ENCODE data around the gene SUGP2.

The SUGP2 gene

GRCh38 chr19:19051478-19052213 is 18.3 kb upstream of the SUGP2 start:
- no peak for DNase-seq
- Mint-ChIP-seq H3K27me3 (no peaks in the 10 kb centered on the region), H3K27ac (peak overlapping the region in 1 of 2 donors; percentile 76), H3K9me3 (no peaks in the 10 kb centered on the region), H3K4me1 (no peaks in the 10 kb centered on the region), H3K4me3 (no peak overlapping the region)
- no peak for ATAC-seq

GRCh38 chr19:19050731-19051130 is 17.4 kb upstream of the SUGP2 start:
- H3K27ac Mint-ChIP-seq: no peak overlapping the region

GRCh38 chr19:19050104-19050503 is 16.8 kb upstream of the SUGP2 start:
- no peak overlapping the region for H3K27ac Mint-ChIP-seq
- no peaks in the 10 kb centered on the region for H3K27me3 Mint-ChIP-seq
- DNase-seq: no peak
- no peak for ATAC-seq
- no peaks in the 10 kb centered on the region for H3K4me1 Mint-ChIP-seq
- H3K9me3 Mint-ChIP-seq: no peaks in the 10 kb centered on the region
- H3K4me3 Mint-ChIP-seq: no peak overlapping the region

More at GRCh38 chr19:19050731-19051130, 17.4 kb upstream of the SUGP2 start:
- Mint-ChIP-seq H3K27me3 (no peaks in the 10 kb centered on the region), H3K4me3 (no peak overlapping the region), H3K4me1 (no peaks in the 10 kb centered on the region), H3K9me3 (no peaks in the 10 kb centered on the region)
- ATAC-seq (no peak), DNase-seq (no peak)

GRCh38 chr19:19049406-19049805 is 16.1 kb upstream of the SUGP2 start:
- Mint-ChIP-seq H3K27me3 (no peaks in the 10 kb centered on the region), H3K27ac (no peak overlapping the region), H3K4me3 (no peak overlapping the region), H3K9me3 (no peaks in the 10 kb centered on the region), H3K4me1 (no peaks in the 10 kb centered on the region)
- no peak for ATAC-seq
- no peak for DNase-seq

GRCh38 chr19:19043881-19044280 is 10.6 kb upstream of the SUGP2 start:
- H3K9me3 Mint-ChIP-seq: no peaks in the 10 kb centered on the region
- H3K27ac Mint-ChIP-seq: no peak overlapping the region
- H3K4me3 Mint-ChIP-seq: no peak overlapping the region
- no peaks in the 10 kb centered on the region for H3K27me3 Mint-ChIP-seq
- H3K4me1 Mint-ChIP-seq: peaks cover 15% of the 10 kb centered on the region
- no peak for ATAC-seq
- DNase-seq: no peak

GRCh38 chr19:19043481-19043880 is 10.2 kb upstream of the SUGP2 start:
- no peak for DNase-seq
- ATAC-seq: no peak
- no peaks in the 10 kb centered on the region for H3K9me3 Mint-ChIP-seq
- peaks cover 15% of the 10 kb centered on the region for H3K4me1 Mint-ChIP-seq
- H3K27me3 Mint-ChIP-seq: no peaks in the 10 kb centered on the region
- no peak overlapping the region for H3K4me3 Mint-ChIP-seq
- no peak overlapping the region for H3K27ac Mint-ChIP-seq

- H3K27ac Mint-ChIP-seq: no peak overlapping the region
- H3K4me3 Mint-ChIP-seq: no peak overlapping the region
- ATAC-seq (no peak), DNase-seq (no peak)
- H3K4me1 Mint-ChIP-seq: peaks cover 15% of the 10 kb centered on the region
- H3K9me3 Mint-ChIP-seq: no peaks in the 10 kb centered on the region
- no peaks in the 10 kb centered on the region for H3K27me3 Mint-ChIP-seq
Observed at GRCh38 chr19:19042732-19043280, 9.5 kb upstream of the SUGP2 start.

GRCh38 chr19:19040417-19040816 is 7.1 kb upstream of the SUGP2 start:
- peaks cover 19% of the 10 kb centered on the region for H3K4me1 Mint-ChIP-seq
- H3K27me3 Mint-ChIP-seq: no peaks in the 10 kb centered on the region
- DNase-seq: no peak
- H3K9me3 Mint-ChIP-seq: no peaks in the 10 kb centered on the region
- peak overlapping the region; percentile 54 to 64 for H3K27ac Mint-ChIP-seq
- H3K4me3 Mint-ChIP-seq: no peak overlapping the region
- ATAC-seq: no peak

GRCh38 chr19:19039901-19040300 is 6.6 kb upstream of the SUGP2 start:
- ATAC-seq: peak; percentile 71
- H3K4me3 Mint-ChIP-seq: no peak overlapping the region
- H3K9me3 Mint-ChIP-seq: no peaks in the 10 kb centered on the region
- H3K27me3 Mint-ChIP-seq: no peaks in the 10 kb centered on the region
- peaks cover 24% of the 10 kb centered on the region for H3K4me1 Mint-ChIP-seq
- no peak for DNase-seq
- peak overlapping the region; percentile 54 to 64 for H3K27ac Mint-ChIP-seq

GRCh38 chr19:19034204-19034624 is 897 bp upstream of the SUGP2 start:
- DNase-seq: peak; percentile 48 to 72
- no peaks in the 10 kb centered on the region for H3K9me3 Mint-ChIP-seq
- peaks cover 32% of the 10 kb centered on the region for H3K4me1 Mint-ChIP-seq
- H3K27ac Mint-ChIP-seq: peak overlapping the region; percentile 22 to 94
- peak; percentile 69 for ATAC-seq
- H3K4me3 Mint-ChIP-seq: peak overlapping the region; percentile 85 to 90
- H3K27me3 Mint-ChIP-seq: no peaks in the 10 kb centered on the region

- Mint-ChIP-seq H3K4me3 (peak overlapping the region; percentile 94 to 99), H3K9me3 (no peaks in the 10 kb centered on the region), H3K27ac (peak overlapping the region; percentile 88 to 98), H3K4me1 (peaks cover 34% of the 10 kb centered on the region), H3K27me3 (no peaks in the 10 kb centered on the region)
- DNase-seq (no peak), ATAC-seq (no peak)
Observed at GRCh38 chr19:19033176-19033425, 216 bp downstream of the SUGP2 start.

- DNase-seq (peak; percentile 77 to 87), ATAC-seq (peak; percentile 74)
- Mint-ChIP-seq H3K27ac (peak overlapping the region; percentile 98), H3K9me3 (no peaks in the 10 kb centered on the region), H3K4me1 (peaks cover 39% of the 10 kb centered on the region), H3K4me3 (peak overlapping the region; percentile 94 to 99), H3K27me3 (no peaks in the 10 kb centered on the region)
Observed at GRCh38 chr19:19032420-19033175, 719 bp downstream of the SUGP2 start.

- peak overlapping the region; percentile 94 to 99 for H3K4me3 Mint-ChIP-seq
- peaks cover 45% of the 10 kb centered on the region for H3K4me1 Mint-ChIP-seq
- no peaks in the 10 kb centered on the region for H3K9me3 Mint-ChIP-seq
- DNase-seq (no peak), ATAC-seq (no peak)
- H3K27me3 Mint-ChIP-seq: no peaks in the 10 kb centered on the region
- peak overlapping the region; percentile 98 for H3K27ac Mint-ChIP-seq
Observed at GRCh38 chr19:19031891-19032290, 1.4 kb downstream of the SUGP2 start.

GRCh38 chr19:19028526-19028925 is 4.8 kb downstream of the SUGP2 start:
- ATAC-seq: no peak
- Mint-ChIP-seq H3K4me1 (peaks cover 44% of the 10 kb centered on the region), H3K9me3 (no peaks in the 10 kb centered on the region), H3K27ac (no peak overlapping the region), H3K4me3 (no peak overlapping the region), H3K27me3 (no peaks in the 10 kb centered on the region)
- no peak for DNase-seq

- Mint-ChIP-seq H3K27ac (no peak overlapping the region), H3K9me3 (no peaks in the 10 kb centered on the region)
- ATAC-seq: no peak
Observed at GRCh38 chr19:19027228-19027627, 6.1 kb downstream of the SUGP2 start.

GRCh38 chr19:19026299-19026971 is 6.9 kb downstream of the SUGP2 start:
- no peak for DNase-seq
- no peak overlapping the region for H3K27ac Mint-ChIP-seq
- H3K9me3 Mint-ChIP-seq: no peaks in the 10 kb centered on the region
- H3K27me3 Mint-ChIP-seq: no peaks in the 10 kb centered on the region
- peaks cover 52% of the 10 kb centered on the region for H3K4me1 Mint-ChIP-seq
- H3K4me3 Mint-ChIP-seq: no peak overlapping the region
- ATAC-seq: no peak

More at GRCh38 chr19:19027228-19027627, 6.1 kb downstream of the SUGP2 start:
- Mint-ChIP-seq H3K4me3 (no peak overlapping the region), H3K27me3 (no peaks in the 10 kb centered on the region), H3K4me1 (peaks cover 52% of the 10 kb centered on the region)
- DNase-seq: no peak

Data from stimulated activated naive CD8-positive, alpha-beta T cell treated with anti-CD3 and anti-CD28 coated beads, Interleukin-15, amount 100 ng/mL, for 72 hours (primary cell).